Activated T-cell treated with anti-CD3 and anti-CD28 coated beads for 24 hours (primary cell): ENCODE data around the gene ATF7IP.
A peak's percentile ranks its signal among the peaks of the same experiment; 100 is the strongest.

Source experiments
- DNase-seq: peaks from one replicate; pipeline ENCODE4 v3.0.0-alpha.2; 2020; ENCODE audit warnings: low read depth

The ATF7IP gene

DNA sequence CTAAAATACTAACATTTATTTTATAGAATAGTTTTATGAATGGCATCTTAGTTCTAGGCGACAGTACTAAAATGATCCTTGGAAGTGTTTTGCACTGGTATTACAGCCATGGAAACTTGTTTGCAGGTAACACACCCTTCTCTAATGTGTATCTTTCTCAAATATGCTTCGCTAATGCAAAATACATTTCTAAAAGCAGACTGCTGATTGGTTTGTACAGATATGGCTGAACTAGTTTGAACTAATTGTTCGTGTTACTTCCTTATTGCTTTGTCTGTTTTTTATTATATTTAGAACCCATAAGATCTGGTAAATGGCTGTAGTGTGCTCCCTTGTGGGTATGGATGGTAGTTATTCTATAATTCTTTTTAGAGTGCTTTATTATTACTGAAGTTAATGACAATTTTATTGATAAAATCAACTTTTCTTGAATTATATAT is 53.0 kb downstream of the ATF7IP start:
- DNase-seq: no peak

DNA sequence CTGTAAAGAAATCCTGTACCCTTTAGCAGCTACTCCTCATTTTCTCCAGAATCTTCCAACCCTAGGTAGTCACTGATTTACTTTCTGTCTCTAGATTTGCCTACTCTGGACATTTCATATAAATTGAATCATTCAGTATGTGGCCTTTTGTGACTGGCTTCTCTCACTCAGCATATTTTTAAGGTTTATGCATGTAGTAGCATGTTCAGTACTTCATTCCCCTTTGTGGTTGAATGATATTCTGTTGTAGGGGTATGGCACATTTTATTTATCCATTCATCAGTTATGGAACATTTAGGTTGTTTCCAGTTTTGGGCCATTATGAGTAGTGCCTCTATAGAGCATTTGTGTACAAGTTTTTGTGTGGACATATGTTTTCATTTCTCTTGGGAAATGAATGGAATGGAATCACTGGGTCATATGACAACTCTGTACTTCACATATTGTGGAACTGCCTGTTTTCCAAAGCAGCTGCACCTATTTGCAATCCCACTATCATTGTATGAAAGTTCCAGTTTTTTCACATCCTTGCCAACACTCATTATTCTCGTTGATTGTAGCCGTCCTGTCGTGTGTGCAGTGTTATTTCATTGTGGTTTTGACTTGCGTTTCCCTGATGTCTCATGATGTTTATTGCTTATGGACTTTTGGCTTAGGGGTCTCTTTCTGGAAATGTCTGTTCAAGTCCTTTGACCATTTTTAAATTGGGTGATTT is 57.2 kb downstream of the ATF7IP start:
- no peak for DNase-seq

DNA sequence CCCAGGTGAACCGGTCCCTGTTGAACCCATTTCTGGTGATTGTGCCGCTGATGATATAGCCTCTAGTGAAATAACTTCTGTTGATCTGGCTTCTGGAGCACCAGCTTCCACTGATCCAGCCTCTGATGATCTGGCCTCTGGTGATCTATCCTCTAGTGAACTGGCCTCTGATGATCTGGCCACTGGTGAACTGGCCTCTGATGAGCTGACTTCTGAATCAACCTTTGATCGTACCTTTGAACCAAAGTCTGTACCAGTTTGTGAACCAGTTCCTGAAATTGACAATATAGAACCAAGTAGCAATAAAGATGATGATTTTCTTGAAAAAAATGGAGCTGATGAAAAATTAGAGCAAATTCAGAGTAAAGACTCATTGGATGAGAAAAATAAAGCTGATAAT is 59.1 kb downstream of the ATF7IP start:
- no peak for DNase-seq

DNA sequence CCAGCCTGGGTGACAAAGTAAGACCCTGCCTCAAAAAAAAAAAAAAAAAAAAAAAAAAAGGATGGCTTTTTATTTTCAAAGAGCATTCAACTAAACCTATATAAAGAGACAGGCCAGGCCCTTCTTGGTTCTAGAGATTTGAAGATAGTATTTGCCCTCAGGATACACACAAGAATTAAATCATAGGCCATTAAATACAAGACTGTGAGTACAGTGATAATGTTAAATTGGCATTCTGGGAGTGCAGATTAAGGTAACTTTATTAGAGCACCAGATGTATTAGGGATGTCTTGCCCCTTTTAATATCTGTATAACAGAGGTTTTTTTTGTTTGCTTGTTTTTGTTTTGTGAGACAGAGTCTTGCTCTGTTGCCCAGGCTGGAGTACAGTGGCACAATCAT is 61.3 kb downstream of the ATF7IP start:
- DNase-seq: no peak

DNA sequence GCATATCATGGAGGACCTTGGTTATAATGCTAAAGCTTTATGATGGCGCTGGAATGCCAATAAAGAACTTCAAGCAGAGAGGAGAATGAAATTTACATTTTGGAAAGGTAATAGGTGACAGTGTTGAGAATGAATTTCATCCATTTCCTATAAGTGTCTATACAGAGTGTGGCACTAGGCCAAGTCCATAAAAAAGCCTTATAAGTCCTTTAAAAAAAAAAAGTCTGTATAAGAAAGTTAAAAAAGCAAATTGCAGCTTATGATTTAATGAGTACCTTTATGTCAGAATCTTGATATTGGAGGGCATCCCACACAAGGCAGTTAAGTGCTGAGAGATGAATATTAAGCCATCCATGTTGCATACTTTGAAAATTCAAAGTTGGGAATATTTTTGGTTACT is 62.4 kb downstream of the ATF7IP start:
- DNase-seq: no peak

DNA sequence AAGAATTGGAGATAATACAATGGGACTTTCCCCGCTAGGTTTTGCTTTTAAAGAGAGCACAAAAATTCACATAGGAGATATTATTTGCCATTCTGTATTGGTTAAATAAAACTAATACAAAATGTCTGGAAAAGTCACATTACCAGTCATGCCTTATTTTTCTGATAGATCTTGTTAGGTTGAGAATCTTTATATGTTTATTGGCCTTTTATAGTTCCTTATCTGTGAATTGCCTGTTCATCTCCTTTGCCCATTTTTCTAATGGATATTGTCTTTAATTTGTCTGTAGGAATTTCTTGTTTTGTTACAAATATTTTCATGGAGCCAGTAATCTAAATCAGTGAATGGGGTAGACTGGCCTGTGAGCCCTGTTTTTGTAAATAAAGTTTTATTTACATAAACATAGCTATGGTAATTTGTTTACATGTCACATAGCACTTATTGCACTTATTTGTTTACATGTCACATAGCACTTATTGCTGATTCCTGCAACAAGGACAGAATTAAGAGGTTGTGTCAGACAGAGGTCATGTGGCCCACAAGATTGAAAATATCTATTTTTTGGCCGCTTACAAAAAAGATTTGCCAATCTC is 65.0 kb downstream of the ATF7IP start:
- DNase-seq: no peak

DNA sequence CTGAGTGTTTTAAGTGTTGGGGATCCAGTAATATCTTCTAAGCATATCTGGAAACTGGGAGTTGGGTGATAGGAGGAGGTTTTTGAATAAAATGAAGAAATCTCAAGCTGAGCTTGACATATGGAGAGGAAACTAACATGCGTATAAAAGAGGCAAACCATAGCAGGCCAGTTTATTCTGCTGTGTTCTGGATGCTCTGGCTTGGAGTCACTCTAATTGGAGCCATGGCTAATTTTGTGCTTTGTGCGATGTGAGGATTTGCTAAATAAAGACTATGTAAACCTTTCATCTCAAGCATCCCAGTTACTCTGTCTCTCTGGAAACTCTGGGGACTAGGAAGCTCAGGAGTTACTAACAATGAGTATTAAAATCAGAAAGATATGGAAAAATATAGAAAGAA is 66.5 kb downstream of the ATF7IP start:
- no peak for DNase-seq

DNA sequence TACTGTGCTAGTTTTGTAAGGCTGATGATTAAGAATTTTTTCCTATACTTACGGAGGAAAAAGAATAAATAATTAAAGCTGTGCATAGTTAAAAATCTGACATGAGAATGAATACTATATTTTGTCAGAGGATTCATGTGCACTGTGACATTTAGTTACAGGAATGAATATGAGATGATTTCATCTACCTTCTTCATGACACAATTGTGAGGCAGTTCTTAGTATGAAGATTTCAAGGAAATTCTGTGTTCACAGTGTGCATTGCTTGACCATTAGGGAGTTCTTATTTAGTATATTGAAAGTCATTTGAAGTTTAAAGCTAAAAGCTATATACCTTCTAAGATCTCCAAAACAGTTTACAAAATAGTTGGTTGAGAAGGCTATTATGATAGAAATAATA is 70.1 kb downstream of the ATF7IP start:
- no peak for DNase-seq

DNA sequence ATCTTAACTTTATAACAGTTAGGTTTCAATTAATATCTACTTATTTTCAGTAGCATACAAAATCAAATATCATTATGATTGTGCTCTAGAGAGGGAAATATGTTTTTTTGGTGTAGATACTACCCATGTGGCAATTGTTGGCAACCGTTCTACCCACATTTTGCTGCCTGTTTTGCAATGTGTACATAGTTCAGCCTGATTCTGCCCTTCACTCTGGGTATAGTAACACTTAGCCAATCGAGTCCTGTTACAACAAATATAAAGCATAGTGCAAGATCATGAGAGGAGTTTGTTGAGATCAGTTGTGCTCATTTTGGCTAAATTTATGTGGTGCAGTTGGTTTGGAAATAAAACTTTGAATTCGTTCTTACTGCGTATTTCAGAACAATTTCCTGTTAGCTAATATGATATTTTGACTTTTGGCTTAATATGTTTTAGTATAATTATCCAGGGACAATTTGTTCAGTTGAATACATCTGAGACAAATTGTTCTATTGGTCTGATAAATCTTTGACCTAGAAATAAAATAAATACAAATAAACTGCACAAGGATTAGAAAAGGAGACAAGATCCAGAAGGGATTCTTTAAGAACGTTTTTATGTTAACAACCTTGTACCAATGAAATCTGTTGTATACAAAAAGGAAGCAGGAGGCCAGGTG is 76.9 kb downstream of the ATF7IP start:
- no peak for DNase-seq

DNA sequence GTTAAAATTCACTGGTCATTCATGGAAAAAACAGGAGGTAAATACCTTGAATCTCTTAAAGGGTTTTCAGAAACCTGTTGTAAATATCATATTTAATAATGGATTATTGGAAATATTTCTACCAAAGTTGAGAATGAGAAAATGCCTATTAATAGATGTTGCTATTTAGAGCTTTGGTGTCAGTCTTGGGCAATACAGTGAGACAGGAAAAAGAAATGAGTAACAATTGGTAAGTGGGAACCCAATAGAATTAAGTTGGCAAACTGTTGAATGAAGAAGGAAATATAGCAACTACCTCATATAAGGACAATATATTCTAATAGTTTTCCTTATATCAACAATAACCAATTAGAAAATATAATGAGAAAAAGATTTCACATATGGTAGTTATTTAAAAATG is 78.0 kb downstream of the ATF7IP start:
- no peak for DNase-seq

DNA sequence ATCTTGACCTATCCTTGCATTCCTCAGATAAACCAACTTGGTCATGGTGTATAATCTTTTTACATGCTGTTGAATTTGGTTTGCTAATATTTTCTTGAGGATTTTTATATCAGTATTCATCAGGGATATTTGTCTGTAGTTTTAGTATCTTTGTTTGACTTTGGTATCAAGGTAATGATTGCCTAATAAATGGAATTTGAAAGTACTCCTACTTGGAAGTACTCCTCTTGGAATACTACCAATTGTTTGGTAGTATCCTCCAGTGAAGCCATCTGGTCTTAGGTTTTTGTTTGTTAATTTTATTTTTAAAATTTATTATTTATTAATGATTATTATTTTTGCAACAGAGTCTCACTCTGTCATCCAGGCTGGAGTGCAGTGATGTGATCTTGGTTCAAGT is 85.0 kb downstream of the ATF7IP start:
- no peak for DNase-seq

DNA sequence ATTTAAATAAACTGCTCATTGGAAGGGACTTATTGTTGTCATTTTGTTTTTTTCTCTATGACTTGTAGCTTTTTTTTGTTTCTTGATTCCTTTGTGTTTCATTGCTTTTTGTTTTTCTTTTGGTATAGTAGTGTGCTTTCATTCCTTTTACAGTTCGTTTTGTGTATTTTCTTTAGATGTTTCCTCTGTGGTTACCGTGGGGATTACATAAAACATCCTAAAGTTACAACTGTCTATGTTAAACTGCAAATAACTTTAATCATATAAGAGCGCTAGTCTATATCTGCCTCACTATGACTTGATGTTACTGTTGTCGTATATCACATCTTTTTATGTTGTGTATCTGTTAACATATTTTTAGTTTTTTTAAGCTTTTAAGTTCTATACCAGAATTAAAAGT is 86.9 kb downstream of the ATF7IP start:
- DNase-seq: no peak

DNA sequence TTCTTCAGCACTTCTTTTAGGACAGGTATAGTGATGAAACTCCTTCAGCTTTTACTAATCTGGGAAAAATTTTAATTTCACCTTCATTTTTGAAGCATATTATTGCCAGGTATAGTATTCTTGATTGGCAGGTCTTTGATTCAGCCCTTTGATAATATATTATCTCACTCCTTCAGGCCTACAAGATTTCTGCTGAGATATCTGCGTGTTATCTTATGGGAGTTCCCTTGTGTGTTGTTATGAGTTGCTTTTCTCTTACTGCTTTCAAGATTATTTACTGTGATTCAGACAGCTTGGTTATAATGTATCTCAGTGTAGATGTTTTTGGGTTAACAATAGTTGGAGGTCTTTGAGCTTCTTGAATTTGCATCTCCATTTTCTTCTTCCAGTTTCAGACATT is 87.4 kb downstream of the ATF7IP start:
- DNase-seq: no peak

DNA sequence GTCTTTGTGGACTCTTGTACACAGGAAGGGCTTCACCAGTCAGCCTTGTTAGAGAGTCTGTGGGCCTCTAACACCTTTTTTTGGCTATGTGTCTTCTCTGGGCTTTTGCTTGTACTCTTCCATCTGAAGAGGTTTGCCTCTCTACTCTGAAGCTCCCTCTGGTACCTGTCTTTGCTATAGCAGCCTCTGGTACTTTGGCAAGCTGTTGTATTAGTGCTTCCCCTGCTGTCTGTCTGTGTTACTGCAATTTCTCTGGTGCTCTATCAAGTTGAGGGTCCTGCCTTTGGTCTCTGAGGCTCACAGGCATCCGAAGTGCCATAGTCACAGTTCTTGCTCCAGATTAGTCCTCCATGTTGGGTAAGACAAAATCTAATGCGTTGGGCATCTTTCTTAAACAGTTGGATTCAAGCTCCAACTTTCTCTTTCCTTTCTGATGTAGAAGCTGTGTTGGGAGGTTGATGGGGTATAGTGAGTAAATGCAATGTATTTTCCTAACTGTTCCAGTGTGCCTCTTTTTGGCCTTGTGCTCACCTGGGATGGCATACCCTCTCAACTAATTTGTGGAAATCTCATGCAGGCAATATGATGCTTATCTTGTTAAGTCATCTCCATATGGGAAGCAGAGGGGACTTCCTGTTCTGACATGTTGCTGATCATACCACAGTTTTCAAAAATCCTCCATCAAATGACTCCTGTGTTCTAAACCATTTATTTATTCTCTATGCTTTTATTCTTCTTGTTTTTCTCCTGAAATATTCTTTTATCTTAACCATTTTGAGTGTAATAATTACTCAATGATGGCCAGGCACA is 88.8 kb downstream of the ATF7IP start:
- DNase-seq: peak; percentile 8

DNA sequence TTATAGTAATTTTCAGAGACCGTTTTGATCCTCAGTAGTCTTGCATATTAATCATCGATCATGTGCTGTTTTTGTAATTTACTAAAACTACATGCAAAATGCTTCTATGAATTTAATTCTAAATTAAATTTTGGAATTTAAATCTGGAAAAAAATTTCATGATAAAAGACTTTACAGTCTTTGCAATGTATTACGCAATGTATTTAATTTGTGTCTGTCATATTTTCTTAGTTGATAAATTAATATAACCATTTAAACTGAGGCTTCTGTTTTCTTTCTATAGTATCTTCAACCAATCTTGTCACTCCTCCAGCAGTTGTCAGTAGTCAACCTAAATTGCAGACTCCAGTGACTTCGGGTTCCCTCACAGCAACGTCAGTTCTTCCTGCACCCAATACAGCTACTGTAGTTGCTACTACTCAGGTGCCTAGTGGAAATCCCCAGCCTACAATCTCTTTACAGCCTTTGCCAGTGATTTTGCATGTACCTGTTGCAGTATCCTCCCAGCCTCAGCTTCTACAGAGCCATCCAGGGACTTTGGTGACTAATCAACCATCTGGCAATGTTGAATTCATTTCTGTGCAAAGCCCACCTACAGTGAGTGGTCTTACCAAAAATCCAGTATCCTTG is 94.8 kb downstream of the ATF7IP start:
- no peak for DNase-seq

DNA sequence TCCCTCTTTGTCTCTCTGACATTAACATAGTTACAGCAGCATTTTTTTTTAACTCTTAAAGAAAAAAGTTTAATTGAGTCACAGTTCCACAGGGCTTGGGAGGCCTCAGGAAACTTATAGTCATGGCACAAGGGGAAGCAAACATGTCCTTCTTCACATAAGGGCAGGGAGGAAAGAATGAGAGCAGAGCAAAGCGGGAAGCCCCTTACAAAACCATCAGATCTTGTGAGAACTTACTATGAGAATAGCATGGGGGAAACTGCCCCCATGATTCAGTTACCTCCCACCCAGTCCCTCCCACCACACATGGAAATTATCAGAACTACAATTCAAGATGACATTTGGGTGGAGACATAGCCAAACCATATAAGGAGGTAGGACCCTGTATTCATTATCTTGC is 106.0 kb downstream of the ATF7IP start:
- DNase-seq: no peak

DNA sequence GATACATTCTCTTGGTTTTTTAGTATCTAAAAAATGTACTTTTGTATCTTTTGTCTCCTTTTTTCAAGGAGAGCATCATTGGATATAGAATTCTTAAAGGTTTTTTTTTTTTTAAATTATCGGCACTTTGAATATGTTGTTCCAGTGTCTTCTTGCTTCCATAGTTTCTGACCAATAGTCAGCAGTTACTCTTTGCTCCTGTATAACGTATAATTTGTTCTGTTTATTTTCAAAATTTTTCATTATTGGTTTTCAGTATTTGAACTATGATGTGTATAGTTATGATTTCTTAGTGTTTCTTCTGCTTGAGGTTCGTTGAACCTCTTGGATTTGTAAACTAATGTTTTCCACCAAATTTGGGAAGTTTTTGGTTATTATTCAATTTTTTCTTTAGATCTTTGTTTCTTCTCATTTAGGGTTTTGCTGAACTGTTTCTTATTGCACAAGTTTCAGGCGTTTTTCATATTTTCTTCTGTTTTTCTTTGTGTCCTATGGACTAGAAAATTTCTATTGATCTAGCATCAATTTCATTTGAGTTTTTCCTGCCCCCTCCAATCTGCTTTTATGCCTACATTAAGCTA is 108.3 kb downstream of the ATF7IP start:
- DNase-seq: no peak

DNA sequence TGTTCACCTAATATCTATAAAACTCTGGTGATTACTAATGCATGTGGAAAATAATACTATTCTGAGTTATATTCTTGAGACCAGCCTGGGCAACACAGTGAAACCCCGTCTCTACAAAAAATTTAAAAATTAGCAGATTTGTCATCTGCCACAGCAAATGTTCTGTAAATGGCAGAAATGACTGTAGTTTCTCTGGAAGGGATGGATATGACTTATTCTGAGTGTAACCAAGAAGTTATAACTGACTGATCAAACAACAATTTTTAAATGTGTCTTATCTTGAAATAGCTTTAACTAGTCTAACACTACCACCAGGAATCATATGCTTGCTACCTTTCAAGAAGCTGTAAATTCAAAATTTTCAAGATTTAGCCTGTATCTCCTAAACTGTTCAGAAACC is 113.5 kb downstream of the ATF7IP start:
- no peak for DNase-seq

DNA sequence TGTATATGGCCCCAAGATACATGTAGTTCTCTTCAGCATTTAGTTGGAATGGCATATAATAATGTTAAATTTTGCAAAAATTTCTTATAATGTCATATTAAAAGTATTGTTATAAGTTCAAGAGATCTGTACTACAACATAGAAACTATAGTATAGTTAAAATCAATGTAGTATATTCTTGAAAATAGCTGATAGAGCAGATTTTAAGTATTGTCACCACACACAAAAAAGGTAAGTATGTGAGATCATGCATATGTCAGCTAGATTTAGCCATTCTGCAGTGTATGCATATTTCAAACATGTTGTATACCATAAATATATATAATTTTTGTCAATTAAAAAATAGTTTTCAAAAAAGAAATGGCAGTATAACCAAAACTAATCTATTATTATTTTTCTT is 115.7 kb downstream of the ATF7IP start:
- DNase-seq: no peak

DNA sequence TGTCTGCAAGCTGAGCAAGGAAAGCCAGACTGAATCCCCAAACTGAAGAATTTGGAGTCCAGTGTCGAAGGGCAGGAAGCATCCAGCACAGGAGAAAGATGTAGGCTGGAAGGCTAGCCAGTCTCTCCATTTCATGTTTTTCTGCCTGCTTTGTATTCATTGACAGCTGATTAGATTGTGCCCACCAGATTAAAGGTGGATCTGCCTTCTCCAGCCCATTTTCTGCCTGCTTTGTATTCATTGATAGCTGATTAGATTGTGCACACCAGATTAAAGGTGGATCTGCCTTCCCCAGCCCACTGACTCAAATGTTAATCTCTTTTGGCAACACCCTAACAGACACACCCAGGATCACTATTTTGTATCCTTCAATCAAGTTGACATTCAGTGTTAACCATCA is 116.9 kb downstream of the ATF7IP start:
- DNase-seq: no peak

DNA sequence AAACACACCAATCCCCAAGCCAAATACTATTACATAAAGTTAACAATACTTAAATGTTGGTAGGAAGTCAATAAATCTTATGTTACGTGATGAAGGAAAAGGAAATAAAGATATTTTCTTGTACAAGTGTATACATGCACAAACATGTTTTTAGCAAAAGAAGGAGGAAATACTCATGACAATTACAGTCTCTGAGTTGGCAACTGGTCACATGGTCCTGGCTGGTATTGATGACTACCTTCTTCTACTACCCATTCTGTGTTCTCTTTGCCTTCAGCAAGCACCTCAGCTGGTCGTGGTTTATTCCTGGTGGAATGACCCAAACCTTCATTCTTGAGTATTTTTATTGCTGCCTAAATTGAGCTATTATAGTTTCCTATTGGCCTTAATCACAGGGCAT is 117.4 kb downstream of the ATF7IP start:
- no peak for DNase-seq

DNA sequence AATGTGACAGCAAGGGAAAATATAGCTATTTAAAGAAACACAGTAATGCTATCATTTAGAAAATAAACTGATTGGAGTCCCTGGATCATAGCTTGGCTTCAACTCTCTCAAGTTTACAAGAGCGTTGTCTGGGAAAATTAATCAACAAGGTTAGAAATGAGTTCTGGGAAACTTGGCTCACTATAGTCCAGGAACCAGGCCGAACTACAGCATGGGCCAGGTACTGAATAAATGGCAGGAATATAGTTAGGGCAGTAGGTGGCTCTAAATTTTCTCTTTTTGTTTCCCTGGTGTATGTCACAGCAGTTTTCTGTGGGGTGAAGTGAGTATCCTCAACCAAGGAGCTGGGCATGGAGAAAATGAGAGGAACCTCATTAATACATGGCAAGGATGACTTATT is 129.8 kb downstream of the ATF7IP start:
- DNase-seq: no peak
